Measurements from ENCODE around the gene GHR.

GHR gene

DNA sequence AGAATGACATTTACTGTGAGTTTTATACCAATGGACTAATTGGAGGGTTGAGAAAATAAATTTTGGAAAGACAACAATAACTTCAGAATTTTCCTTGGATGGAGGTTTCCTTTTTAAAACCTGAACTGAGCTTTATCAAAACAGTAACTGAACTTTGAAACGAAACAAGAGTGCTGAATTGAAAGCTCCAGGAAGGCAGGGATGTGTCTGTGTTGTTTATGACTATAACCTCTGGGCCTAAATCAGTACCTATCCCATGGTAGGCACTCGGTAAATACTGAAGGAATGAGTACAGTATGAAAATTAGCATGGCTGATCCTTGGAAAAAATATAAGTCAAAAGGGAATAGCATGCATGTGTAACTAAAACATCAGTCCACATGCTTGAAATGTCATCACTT lies 93.9 kb downstream of the GHR start:
- no peak overlapping the region for H3K4me3 ChIP-seq (replicated peaks in 1 of 2; ENCODE audit: low read depth in 2 of 2, low read length in 2 of 2)
- no peak for DNase-seq (ENCODE audit: low read depth in 2 of 2)
- TF ChIP-seq, protein P1, sequence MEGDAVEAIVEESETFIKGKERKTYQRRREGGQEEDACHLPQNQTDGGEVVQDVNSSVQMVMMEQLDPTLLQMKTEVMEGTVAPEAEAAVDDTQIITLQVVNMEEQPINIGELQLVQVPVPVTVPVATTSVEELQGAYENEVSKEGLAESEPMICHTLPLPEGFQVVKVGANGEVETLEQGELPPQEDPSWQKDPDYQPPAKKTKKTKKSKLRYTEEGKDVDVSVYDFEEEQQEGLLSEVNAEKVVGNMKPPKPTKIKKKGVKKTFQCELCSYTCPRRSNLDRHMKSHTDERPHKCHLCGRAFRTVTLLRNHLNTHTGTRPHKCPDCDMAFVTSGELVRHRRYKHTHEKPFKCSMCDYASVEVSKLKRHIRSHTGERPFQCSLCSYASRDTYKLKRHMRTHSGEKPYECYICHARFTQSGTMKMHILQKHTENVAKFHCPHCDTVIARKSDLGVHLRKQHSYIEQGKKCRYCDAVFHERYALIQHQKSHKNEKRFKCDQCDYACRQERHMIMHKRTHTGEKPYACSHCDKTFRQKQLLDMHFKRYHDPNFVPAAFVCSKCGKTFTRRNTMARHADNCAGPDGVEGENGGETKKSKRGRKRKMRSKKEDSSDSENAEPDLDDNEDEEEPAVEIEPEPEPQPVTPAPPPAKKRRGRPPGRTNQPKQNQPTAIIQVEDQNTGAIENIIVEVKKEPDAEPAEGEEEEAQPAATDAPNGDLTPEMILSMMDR (IDR thresholded peaks at IDR 0.05; ENCODE audit: low read depth, low read length): no peak

DNA sequence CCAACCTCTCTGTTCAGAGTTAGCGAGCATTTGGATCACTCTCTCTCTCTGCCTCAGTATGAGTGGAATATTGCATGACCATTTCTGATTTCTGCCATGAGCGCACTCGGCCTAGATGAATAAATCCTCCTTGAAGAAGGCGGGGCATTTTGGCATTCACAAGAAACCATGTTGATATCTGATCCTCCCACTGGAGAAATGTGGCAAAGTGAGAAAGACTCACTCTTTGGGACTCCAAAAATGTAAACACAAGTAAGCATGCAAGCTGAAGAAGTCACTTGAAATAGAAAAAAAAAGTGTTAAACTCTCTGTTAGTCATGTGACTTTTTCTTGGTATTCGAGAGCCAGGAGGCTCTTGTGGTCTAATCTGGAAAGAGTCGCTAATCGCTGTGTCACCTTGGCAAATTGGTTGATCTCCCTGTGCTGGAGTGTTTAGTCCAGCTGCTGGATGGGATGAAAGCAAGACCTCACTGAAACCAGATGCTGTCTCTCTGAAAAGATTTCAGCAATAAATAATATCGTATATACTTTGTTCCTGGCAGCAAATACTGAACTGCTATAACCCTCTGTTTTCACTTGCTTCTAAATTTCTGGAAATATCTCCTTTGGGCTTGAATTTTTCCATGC lies 95.5 kb downstream of the GHR start:
- H3K4me3 ChIP-seq (replicated peaks in 1 of 2; ENCODE audit: low read depth in 2 of 2, low read length in 2 of 2): no peak overlapping the region
- DNase-seq (ENCODE audit: low read depth in 2 of 2): peak in 1 of 2 donors; percentile 11
- TF ChIP-seq, protein P1 (IDR thresholded peaks at IDR 0.05; ENCODE audit: low read depth, low read length): no peak

DNA sequence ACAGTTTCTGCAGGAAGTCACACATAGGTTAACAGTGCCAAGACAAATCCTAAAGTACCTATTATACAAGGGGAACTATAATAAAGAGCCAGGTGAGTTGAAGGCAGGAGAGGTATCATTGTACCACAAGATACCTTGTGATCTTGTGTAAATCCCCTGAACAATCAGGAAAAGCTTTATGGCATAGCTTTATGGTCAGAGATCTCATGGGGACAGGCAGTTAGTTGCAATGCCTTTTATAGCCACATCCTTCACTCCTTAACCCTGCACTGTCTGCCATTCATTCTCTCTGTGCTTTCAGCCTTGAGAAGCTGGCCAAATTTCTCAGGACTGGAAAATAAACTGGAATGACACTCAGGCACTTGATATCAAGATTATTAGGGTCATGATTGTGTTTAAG lies 97.0 kb downstream of the GHR start:
- TF ChIP-seq, protein P1 (IDR thresholded peaks at IDR 0.05; ENCODE audit: low read depth, low read length): no peak
- no peak for DNase-seq (ENCODE audit: low read depth in 2 of 2)
- H3K4me3 ChIP-seq (replicated peaks in 1 of 2; ENCODE audit: low read depth in 2 of 2, low read length in 2 of 2): no peak overlapping the region

DNA sequence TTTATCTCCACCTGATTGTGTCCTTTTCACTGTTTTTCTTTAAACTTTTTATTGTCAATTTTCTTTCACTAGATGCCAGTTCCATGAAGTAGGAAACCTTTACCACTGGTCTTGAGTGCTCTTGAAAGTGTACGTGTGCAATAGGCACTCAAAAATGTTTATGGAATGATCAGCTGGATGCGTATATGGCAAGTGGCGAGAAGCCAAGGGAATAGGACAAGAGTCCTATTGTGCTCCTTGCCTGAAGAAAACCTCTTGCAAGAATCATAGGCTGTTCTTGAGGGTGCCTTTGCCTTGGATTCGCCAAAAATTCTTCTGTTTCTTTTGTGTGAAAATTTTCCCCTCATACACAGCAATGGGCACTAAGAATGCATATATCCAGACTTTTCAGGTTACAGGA lies 97.7 kb downstream of the GHR start:
- H3K4me3 ChIP-seq (replicated peaks in 1 of 2; ENCODE audit: low read depth in 2 of 2, low read length in 2 of 2): no peak overlapping the region
- no peak for DNase-seq (ENCODE audit: low read depth in 2 of 2)
- TF ChIP-seq, protein P1 (IDR thresholded peaks at IDR 0.05; ENCODE audit: low read depth, low read length): no peak

DNA sequence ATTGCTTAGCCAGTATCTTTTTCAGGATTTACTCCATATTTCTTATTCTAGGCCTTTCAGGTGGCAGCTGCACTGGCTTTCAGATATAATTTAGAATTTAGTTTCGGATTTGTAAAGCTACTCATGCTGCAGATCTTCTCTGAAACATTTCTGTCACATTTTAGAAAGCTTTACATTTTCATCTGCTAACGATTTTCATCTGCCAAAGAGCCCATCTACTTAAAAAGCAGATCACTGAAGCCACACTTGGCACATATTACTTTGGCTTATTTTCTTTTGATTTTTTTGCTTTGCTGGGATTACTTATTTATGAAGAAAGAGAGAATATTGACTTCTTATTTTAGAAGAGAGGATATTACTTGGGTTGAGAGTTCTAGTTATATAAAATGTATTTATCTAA lies 98.2 kb downstream of the GHR start:
- TF ChIP-seq, protein P1 (IDR thresholded peaks at IDR 0.05; ENCODE audit: low read depth, low read length): no peak
- no peak overlapping the region for H3K4me3 ChIP-seq (replicated peaks in 1 of 2; ENCODE audit: low read depth in 2 of 2, low read length in 2 of 2)
- DNase-seq (ENCODE audit: low read depth in 2 of 2): no peak

DNA sequence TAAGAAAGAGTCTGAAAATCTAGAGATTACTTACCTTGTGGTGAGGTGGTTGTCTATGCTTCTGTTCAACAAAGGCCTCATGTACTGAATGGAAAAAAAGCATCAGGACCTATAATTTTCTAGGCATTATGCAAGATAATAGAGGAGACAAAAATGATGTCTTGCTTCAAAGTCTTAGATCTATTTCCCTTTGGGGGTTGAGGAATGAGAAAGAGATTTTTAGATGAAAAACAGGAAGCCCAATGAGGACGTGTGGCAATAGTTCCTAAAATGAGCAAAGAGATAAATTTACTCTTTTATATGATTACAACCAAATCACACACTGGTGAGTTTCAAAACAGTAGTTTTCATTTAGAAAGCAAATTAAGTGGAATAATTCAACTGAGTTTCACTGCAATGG lies 99.5 kb downstream of the GHR start:
- peak in 1 of 2 donors; percentile 45 for DNase-seq (ENCODE audit: low read depth in 2 of 2)
- TF ChIP-seq, protein P1 (IDR thresholded peaks at IDR 0.05; ENCODE audit: low read depth, low read length): no peak
- no peak overlapping the region for H3K4me3 ChIP-seq (replicated peaks in 1 of 2; ENCODE audit: low read depth in 2 of 2, low read length in 2 of 2)

DNA sequence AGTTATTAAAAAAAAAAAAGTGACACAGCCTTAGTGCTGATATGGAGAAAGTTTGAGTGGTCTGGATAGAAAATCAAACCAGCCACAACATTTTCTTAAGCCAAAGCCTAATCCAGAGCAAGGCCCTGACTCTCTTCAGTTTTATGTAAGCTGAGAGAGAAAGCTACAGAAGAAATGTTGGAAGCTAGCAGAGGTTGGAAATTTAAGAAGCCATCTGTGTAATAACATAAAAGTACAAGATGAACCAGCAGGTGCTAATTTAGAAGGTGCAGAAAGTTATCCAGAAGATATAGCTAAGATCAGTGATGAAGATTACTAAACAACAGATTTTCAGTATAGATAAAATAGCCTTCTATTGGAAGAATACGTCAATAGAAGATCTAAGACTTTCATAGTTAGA lies 102.9 kb downstream of the GHR start:
- DNase-seq (ENCODE audit: low read depth in 2 of 2): no peak
- TF ChIP-seq, protein P1 (IDR thresholded peaks at IDR 0.05; ENCODE audit: low read depth, low read length): no peak
- no peak overlapping the region for H3K4me3 ChIP-seq (replicated peaks in 1 of 2; ENCODE audit: low read depth in 2 of 2, low read length in 2 of 2)

All from cardiac fibroblast (primary cell).